Measurements from ENCODE around the gene HMCN2.

DNA sequence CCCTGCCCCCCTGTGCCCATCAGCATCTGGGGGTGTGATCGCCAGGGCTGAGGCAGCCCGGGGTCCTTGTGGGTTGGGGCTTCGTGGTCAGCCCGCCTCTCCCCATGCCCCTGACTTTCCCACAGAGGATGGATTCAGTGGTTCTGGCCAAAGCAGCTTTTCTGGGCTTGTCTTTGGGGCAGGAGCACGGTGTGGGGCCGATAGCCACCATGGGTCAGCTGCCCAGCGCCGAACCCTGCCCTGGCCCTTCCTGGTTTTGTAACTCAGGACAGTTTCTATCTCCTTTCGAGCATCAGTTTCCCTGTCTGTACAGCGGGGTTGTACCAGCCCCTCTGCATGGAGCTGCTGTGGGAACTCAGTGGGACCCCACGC, 77.1 kb downstream of the HMCN2 start:
- TF ChIP-seq, protein P1, sequence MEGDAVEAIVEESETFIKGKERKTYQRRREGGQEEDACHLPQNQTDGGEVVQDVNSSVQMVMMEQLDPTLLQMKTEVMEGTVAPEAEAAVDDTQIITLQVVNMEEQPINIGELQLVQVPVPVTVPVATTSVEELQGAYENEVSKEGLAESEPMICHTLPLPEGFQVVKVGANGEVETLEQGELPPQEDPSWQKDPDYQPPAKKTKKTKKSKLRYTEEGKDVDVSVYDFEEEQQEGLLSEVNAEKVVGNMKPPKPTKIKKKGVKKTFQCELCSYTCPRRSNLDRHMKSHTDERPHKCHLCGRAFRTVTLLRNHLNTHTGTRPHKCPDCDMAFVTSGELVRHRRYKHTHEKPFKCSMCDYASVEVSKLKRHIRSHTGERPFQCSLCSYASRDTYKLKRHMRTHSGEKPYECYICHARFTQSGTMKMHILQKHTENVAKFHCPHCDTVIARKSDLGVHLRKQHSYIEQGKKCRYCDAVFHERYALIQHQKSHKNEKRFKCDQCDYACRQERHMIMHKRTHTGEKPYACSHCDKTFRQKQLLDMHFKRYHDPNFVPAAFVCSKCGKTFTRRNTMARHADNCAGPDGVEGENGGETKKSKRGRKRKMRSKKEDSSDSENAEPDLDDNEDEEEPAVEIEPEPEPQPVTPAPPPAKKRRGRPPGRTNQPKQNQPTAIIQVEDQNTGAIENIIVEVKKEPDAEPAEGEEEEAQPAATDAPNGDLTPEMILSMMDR (IDR thresholded peaks at IDR 0.05), result no peak
- TF ChIP-seq ZFX (IDR thresholded peaks at IDR 0.05; ENCODE audit: borderline replicate concordance), result no peak

All from 22Rv1 (cell line).